IMR-90 (cell line): ENCODE measurements around the gene SYPL1. TPM values are rescaled to one million over a fixed set of nuclear protein-coding genes. Genes with fewer than 3 reads are reported as not detected.

Source experiments
- ATAC-seq: fragments of 200-7000 bp; cut with Tn5 transposase; 2 replicates; pipeline ENCODE4 v1.9.1; 2020; ENCODE audit warnings: low read depth, mild to moderate bottlenecking, moderate library complexity
- BruUV-seq: library from RNA; stranded (reverse); fragments of 400-500 nt; replicated peaks from 2 replicates; lab custom pipeline; 2021; lab: Mats Ljungman, UMichigan
- CTCF ChIA-PET: fragments of 300-600 bp; formaldehyde crosslinking; extraction: SDS; loops from one replicate; lab custom pipeline; 2021; ENCODE audit warnings: antibody characterized with exemption; lab: Yijun Ruan, JAX
- POLR2A ChIA-PET: fragments of 300-600 bp; sonication (Branson Sonifier 250); formaldehyde crosslinking; loops from one replicate; lab custom pipeline; 2022; ENCODE audit warnings: antibody characterized with exemption; ENCODE audit not compliant: unreplicated experiment; lab: Charles Lee
- DNase-seq: peaks from one replicate; pipeline ENCODE4 v3.0.0; 2013
- H2AFZ ChIP-seq: replicated peaks from 2 replicates; pipeline ENCODE3; 2013; ENCODE audit warnings: low read length, mild to moderate bottlenecking; ENCODE audit not compliant: poor library complexity
- H2AK5ac ChIP-seq: 2 replicates; pipeline ENCODE4 v1.6.1; 2013; ENCODE audit warnings: low read depth, low read length, inconsistent platforms
- H2AK9ac ChIP-seq: replicated peaks from 2 replicates; pipeline ENCODE3; 2013; ENCODE audit warnings: mild to moderate bottlenecking, low read depth, low read length, moderate library complexity; ENCODE audit not compliant: poor library complexity
- H2BK120ac ChIP-seq: 2 replicates; pipeline ENCODE4 v1.6.1; 2013; ENCODE audit warnings: low read depth, low read length, inconsistent platforms
- H2BK15ac ChIP-seq: 3 replicates; pipeline ENCODE4 v1.6.1; 2013; ENCODE audit warnings: low read depth, low read length, inconsistent platforms
- H2BK20ac ChIP-seq: 2 replicates; pipeline ENCODE4 v1.6.1; 2013; ENCODE audit warnings: low read depth, mild to moderate bottlenecking, inconsistent platforms, low read length, moderate library complexity
- H2BK5ac ChIP-seq: 2 replicates; pipeline ENCODE4 v1.6.1; 2013; ENCODE audit warnings: mild to moderate bottlenecking, low read depth, low read length, inconsistent platforms; ENCODE audit not compliant: poor library complexity, severe bottlenecking
- H3K14ac ChIP-seq: replicated peaks from 2 replicates; pipeline ENCODE4 v1.6.1; 2013; ENCODE audit warnings: low read depth, low read length, inconsistent platforms
- H3K18ac ChIP-seq: 2 replicates; pipeline ENCODE4 v1.6.1; 2013; ENCODE audit warnings: low read depth, low read length, control low read depth
- H3K23ac ChIP-seq: 2 replicates; pipeline ENCODE4 v1.6.1; 2013; ENCODE audit warnings: low read depth, low read length, inconsistent platforms
- H3K27ac ChIP-seq: 2 replicates; pipeline ENCODE4 v1.5.1; 2013; ENCODE audit warnings: mild to moderate bottlenecking, control low read depth, low read length; ENCODE audit not compliant: insufficient read depth
- H3K27me3 ChIP-seq: 2 replicates; pipeline ENCODE4 v1.6.1; 2013; ENCODE audit warnings: low read length; ENCODE audit not compliant: control insufficient read depth, insufficient read depth
- H3K36me3 ChIP-seq: 2 replicates; pipeline ENCODE4 v1.6.1; 2013; ENCODE audit warnings: low read length, mixed read lengths; ENCODE audit not compliant: control insufficient read depth, insufficient read depth
- H3K4ac ChIP-seq: 2 replicates; pipeline ENCODE4 v1.6.1; 2013; ENCODE audit warnings: low read depth, low read length, inconsistent platforms
- H3K4me1 ChIP-seq: 2 replicates; pipeline ENCODE4 v1.6.1; 2013; ENCODE audit warnings: low read length, mixed read lengths; ENCODE audit not compliant: control insufficient read depth, insufficient read depth
- H3K4me2 ChIP-seq: 2 replicates; pipeline ENCODE4 v1.6.1; 2013; ENCODE audit warnings: low read depth, mild to moderate bottlenecking, control low read depth, low read length, moderate library complexity
- H3K4me3 ChIP-seq: 2 replicates; pipeline ENCODE4 v1.5.1; 2013; ENCODE audit warnings: low read depth, mild to moderate bottlenecking, control low read depth, low read length, moderate library complexity; ENCODE audit not compliant: insufficient read depth
- H3K56ac ChIP-seq: 2 replicates; pipeline ENCODE4 v1.6.1; 2013; ENCODE audit warnings: low read length, inconsistent platforms; ENCODE audit not compliant: insufficient read depth; ENCODE audit errors: extremely low read depth
- H3K79me1 ChIP-seq, 2 experiments: 2 replicates each; pipeline ENCODE4 v1.6.1; 2013; ENCODE audit warnings: low read length in 2 of 2, inconsistent platforms in 1 of 2, low read depth in 1 of 2
- H3K9ac ChIP-seq: 2 replicates; pipeline ENCODE4 v1.6.1; 2013; ENCODE audit warnings: low read depth, low read length, control low read depth
- H3K9me1 ChIP-seq: 2 replicates; pipeline ENCODE4 v1.6.1; 2013; ENCODE audit warnings: low read length, inconsistent platforms; ENCODE audit not compliant: insufficient read depth
- H3K9me3 ChIP-seq: 2 replicates; pipeline ENCODE4 v1.6.1; 2013; ENCODE audit warnings: low read length; ENCODE audit not compliant: control insufficient read depth, insufficient read depth
- H4K20me1 ChIP-seq: 2 replicates; pipeline ENCODE4 v1.6.1; 2013; ENCODE audit warnings: low read length, inconsistent platforms; ENCODE audit not compliant: insufficient read depth
- H4K5ac ChIP-seq: 2 replicates; pipeline ENCODE4 v1.6.1; 2013; ENCODE audit warnings: mild to moderate bottlenecking, low read depth, low read length, control low read depth
- H4K8ac ChIP-seq, 2 experiments: 2 replicates each; pipeline ENCODE4 v1.6.1; 2013; ENCODE audit warnings: low read depth in 2 of 2, low read length in 2 of 2, control low read depth in 1 of 2, inconsistent platforms in 1 of 2
- H4K91ac ChIP-seq: 2 replicates; pipeline ENCODE4 v1.6.1; 2013; ENCODE audit warnings: low read depth, low read length, inconsistent platforms; ENCODE audit not compliant: insufficient read depth
- FOS ChIP-seq: fragments of 150-350 bp; IDR thresholded peaks from 2 replicates; pipeline ENCODE4 v1.6.1; 2016; ENCODE audit warnings: low read depth, low read length
- MAFK ChIP-seq: IDR thresholded peaks from 2 replicates; pipeline ENCODE4 v1.6.1; 2012; ENCODE audit warnings: low read depth, low read length, improper control_type of control experiment
- NFE2L2 ChIP-seq: fragments of 150-350 bp; IDR thresholded peaks from 2 replicates; pipeline ENCODE4 v1.6.1; 2016; ENCODE audit warnings: low read depth, mild to moderate bottlenecking, low read length
- POLR2A ChIP-seq: IDR thresholded peaks from 2 replicates; pipeline ENCODE4 v1.6.1; 2012; ENCODE audit warnings: mild to moderate bottlenecking, low read depth, low read length
- SMC3 ChIP-seq: fragments of 150-350 bp; IDR thresholded peaks from 2 replicates; pipeline ENCODE4 v1.6.1; 2016; ENCODE audit warnings: low read depth, mild to moderate bottlenecking, antibody characterized with exemption, low read length, moderate library complexity
- WGBS, 2 experiments: methylation state at CpG; one replicate each; pipeline versions ENCODE4 v1.1.5 to v1.1.7; 2013; ENCODE audit warnings: missing lambda C conversion rate in 2 of 2; ENCODE audit not compliant: insufficient read length in 1 of 2; ENCODE audit errors: extremely low coverage in 2 of 2; 5-methylcytosine and 5-hydroxymethylcytosine counted together
- dilution Hi-C: fragments of 300-500 bp; cut with HindIII; formaldehyde crosslinking; loops from one replicate; pipeline ENCODE4 v1.14.3; 2018; ENCODE audit warnings: low sequenced_read_pairs; ENCODE audit not compliant: unreplicated experiment
- in situ Hi-C: fragments of 300-500 bp; cut with MboI; formaldehyde crosslinking; loops from 3 replicates; pipeline ENCODE4 v1.14.3; 2019; ENCODE audit warnings: low sequenced_read_pairs, inconsistent platforms, mixed read lengths
- intact Hi-C: fragments of 100-400 bp; cut with micrococcal nuclease; formaldehyde crosslinking; loops from 2 replicates; pipeline ENCODE4 v1.10.0; 2022
- polyA plus RNA-seq, 3 experiments: library from polyadenylated mRNA; depleted of rRNA; stranded (reverse); fragments of >200 nt; gene quantifications; 2 replicates each; pipeline ENCODE4 v1.2.3, GENCODE V29; 2012; ENCODE audit warnings: low replicate concordance in 1 of 3
- total RNA-seq: library from RNA; depleted of rRNA; stranded (reverse); fragments of >200 nt; gene quantifications from 2 replicates; pipeline ENCODE4 v1.2.3, GENCODE V29; 2012
- TF ChIP-seq, protein P1 (sequence below): conservative IDR thresholded peaks from 2 replicates; pipeline ENCODE4 v1.5.1; 2012; ENCODE audit warnings: mild to moderate bottlenecking, low read depth, low read length, improper control_type of control experiment
- TF ChIP-seq, protein P2 (sequence below): fragments of 150-350 bp; IDR thresholded peaks from 2 replicates; pipeline ENCODE4 v1.6.1; 2016; ENCODE audit warnings: low read depth, mild to moderate bottlenecking, low read length, moderate library complexity, borderline replicate concordance

SYPL1 gene
- total and polyA plus RNA-seq, 2 of the 4 experiments (the other 2 are of a cell fraction) = 19.0 to 45.0 TPM

DNA sequence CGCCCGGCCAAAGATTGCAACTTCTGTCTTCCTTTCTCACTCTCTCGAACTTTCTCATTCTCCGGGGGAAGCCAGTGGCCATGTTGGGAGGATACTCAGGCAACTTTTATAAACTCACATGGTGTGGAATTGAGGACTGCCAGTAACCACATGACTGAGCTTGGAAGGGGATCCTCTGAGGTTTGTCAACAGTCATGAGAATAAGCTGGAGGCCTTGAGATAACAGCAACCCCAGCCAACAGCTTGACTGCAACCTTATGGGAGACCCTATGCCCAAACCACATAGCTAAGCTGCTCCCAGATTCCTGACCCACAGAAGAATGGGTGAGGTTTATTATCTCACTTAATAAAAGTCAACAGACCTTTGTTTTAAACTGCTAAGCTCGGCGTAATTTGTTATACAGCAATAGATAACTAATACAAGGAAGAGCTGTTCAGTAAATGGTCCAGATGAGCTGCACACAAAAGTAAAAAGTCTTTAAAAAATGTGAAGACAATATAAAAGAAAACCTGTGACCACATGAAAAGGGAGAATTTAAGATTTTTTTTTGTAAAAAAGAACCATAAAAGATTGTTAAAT is 9.6 kb downstream of the SYPL1 start:
- Histone ChIP-seq H2AK9ac (no peak overlapping the region), H3K56ac (no peak overlapping the region), H3K9ac (no peak overlapping the region), H2BK20ac (no peak overlapping the region), H3K36me3 (0 out of 2 replicates have a peak, but pooled peaks cover 3% of the 10 kb centered on the region), H3K14ac (no peak overlapping the region), H4K20me1 (peaks cover 42% of the 10 kb centered on the region), H2BK15ac (no peak overlapping the region), H3K4me3 (no peak overlapping the region), H3K79me1 (peaks cover 23 to 49% of the 10 kb centered on the region in 2 experiments), H3K4me2 (no peak overlapping the region), H3K4me1 (no peaks in the 10 kb centered on the region; the same call in none of the 2 replicates), H2BK5ac (no peak overlapping the region), H4K5ac (no peak overlapping the region), H3K9me3 (no peaks in the 10 kb centered on the region), H3K27ac (no peak overlapping the region), H4K91ac (no peak overlapping the region), H2BK120ac (no peak overlapping the region), H3K18ac (no peak overlapping the region), H2AFZ (no peak overlapping the region), H2AK5ac (no peak overlapping the region), H3K27me3 (no peaks in the 10 kb centered on the region), H3K4ac (no peak overlapping the region), H4K8ac (no peak overlapping the region), H3K23ac (no peak overlapping the region), H3K9me1 (peaks cover 6% of the 10 kb centered on the region)
- TF ChIP-seq MAFK (peak; percentile 83), FOS (no peak), POLR2A (no peak), SMC3 (no peak), NFE2L2 (no peak)
- TF ChIP-seq, protein P1, sequence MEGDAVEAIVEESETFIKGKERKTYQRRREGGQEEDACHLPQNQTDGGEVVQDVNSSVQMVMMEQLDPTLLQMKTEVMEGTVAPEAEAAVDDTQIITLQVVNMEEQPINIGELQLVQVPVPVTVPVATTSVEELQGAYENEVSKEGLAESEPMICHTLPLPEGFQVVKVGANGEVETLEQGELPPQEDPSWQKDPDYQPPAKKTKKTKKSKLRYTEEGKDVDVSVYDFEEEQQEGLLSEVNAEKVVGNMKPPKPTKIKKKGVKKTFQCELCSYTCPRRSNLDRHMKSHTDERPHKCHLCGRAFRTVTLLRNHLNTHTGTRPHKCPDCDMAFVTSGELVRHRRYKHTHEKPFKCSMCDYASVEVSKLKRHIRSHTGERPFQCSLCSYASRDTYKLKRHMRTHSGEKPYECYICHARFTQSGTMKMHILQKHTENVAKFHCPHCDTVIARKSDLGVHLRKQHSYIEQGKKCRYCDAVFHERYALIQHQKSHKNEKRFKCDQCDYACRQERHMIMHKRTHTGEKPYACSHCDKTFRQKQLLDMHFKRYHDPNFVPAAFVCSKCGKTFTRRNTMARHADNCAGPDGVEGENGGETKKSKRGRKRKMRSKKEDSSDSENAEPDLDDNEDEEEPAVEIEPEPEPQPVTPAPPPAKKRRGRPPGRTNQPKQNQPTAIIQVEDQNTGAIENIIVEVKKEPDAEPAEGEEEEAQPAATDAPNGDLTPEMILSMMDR = no peak
- TF ChIP-seq, protein P2, sequence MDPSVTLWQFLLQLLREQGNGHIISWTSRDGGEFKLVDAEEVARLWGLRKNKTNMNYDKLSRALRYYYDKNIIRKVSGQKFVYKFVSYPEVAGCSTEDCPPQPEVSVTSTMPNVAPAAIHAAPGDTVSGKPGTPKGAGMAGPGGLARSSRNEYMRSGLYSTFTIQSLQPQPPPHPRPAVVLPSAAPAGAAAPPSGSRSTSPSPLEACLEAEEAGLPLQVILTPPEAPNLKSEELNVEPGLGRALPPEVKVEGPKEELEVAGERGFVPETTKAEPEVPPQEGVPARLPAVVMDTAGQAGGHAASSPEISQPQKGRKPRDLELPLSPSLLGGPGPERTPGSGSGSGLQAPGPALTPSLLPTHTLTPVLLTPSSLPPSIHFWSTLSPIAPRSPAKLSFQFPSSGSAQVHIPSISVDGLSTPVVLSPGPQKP = no peak
- intact Hi-C loops = no loop called here
- DNase-seq = no peak
- dilution Hi-C loops = no loop called here
- in situ Hi-C loops = no loop called here
- POLR2A ChIA-PET = interaction anchor here (1.1 kb wide), 1 partner anchor 8 kb away, joined by 3 read pairs; no protein-coding TSS in a partner anchor
- ATAC-seq = no peak
- no CpG with 5 or more reads among the region's 6 CpGs for WGBS, 2 experiments
- CTCF ChIA-PET = no interaction called here
- BruUV-seq = no TSS peak
